Kidney epithelial cell (primary cell): ENCODE data around the gene GPR78. TPM values are rescaled to one million over a fixed set of nuclear protein-coding genes. Genes with fewer than 3 reads are reported as not detected.
A peak's percentile ranks its signal among the peaks of the same experiment; 100 is the strongest.

Experiments used
- DNase-seq: peaks from one replicate; pipeline ENCODE4 v3.0.0-alpha.2; 2010; ENCODE audit warnings: low read depth
- H3K27me3 ChIP-seq: 2 replicates; pipeline ENCODE4 v1.6.0; 2011; ENCODE audit warnings: low read length; ENCODE audit not compliant: control insufficient read depth, insufficient read depth
- H3K36me3 ChIP-seq: 2 replicates; pipeline ENCODE4 v1.5.1; 2011; ENCODE audit warnings: low read length; ENCODE audit not compliant: control insufficient read depth, insufficient read depth
- H3K4me3 ChIP-seq: 2 replicates; pipeline ENCODE4 v1.5.1; 2011; ENCODE audit warnings: low read depth, mild to moderate bottlenecking, control low read depth, low read length
- CTCF ChIP-seq: IDR thresholded peaks from 2 replicates; pipeline ENCODE4 v1.5.1; 2011; ENCODE audit warnings: mild to moderate bottlenecking, moderate library complexity, low read length, control low read depth, inconsistent platforms; ENCODE audit not compliant: insufficient read depth, poor library complexity, severe bottlenecking
- total RNA-seq: library from RNA; depleted of rRNA; stranded (reverse); fragments of >200 nt; gene quantifications from 2 replicates; pipeline ENCODE4 v1.2.3, GENCODE V29; 2015

GPR78 gene
- total RNA-seq, 1 donor from 2014 or later, result not detected

GRCh38 chr4:8599091-8599460 lies 18.9 kb downstream of the GPR78 start:
- H3K27me3 ChIP-seq, result peaks cover 12% of the 10 kb centered on the region
- TF ChIP-seq CTCF, result no peak
- H3K36me3 ChIP-seq, result no peaks in the 10 kb centered on the region
- DNase-seq, result no peak
- no peak overlapping the region for H3K4me3 ChIP-seq

- DNase-seq, result peak; percentile 28
- H3K4me3 ChIP-seq, result no peak overlapping the region
- H3K36me3 ChIP-seq, result no peaks in the 10 kb centered on the region
- peaks cover 8% of the 10 kb centered on the region for H3K27me3 ChIP-seq
- no peak for TF ChIP-seq CTCF
Observed at GRCh38 chr4:8599657-8600056, 19.5 kb downstream of the GPR78 start.

GRCh38 chr4:8600266-8600665 lies 20.1 kb downstream of the GPR78 start:
- no peak overlapping the region for H3K4me3 ChIP-seq
- H3K36me3 ChIP-seq, result no peaks in the 10 kb centered on the region
- no peak for TF ChIP-seq CTCF
- H3K27me3 ChIP-seq, result peaks cover 8% of the 10 kb centered on the region
- no peak for DNase-seq

GRCh38 chr4:8600686-8601085 lies 20.5 kb downstream of the GPR78 start:
- Histone ChIP-seq H3K4me3 (no peak overlapping the region), H3K36me3 (no peaks in the 10 kb centered on the region), H3K27me3 (peaks cover 8% of the 10 kb centered on the region)
- TF ChIP-seq CTCF, result no peak
- DNase-seq, result no peak

- Histone ChIP-seq H3K4me3 (no peak overlapping the region), H3K36me3 (no peaks in the 10 kb centered on the region), H3K27me3 (peaks cover 8% of the 10 kb centered on the region)
- TF ChIP-seq CTCF, result no peak
- no peak for DNase-seq
Observed at GRCh38 chr4:8601086-8601485, 20.9 kb downstream of the GPR78 start.

- no peak for DNase-seq
- no peak overlapping the region for H3K4me3 ChIP-seq
- no peak for TF ChIP-seq CTCF
- H3K27me3 ChIP-seq, result peaks cover 6% of the 10 kb centered on the region
- H3K36me3 ChIP-seq, result no peaks in the 10 kb centered on the region
Observed at GRCh38 chr4:8601556-8601955, 21.4 kb downstream of the GPR78 start.
